ENCODE data around the gene MAGEB4.

The MAGEB4 gene

DNA sequence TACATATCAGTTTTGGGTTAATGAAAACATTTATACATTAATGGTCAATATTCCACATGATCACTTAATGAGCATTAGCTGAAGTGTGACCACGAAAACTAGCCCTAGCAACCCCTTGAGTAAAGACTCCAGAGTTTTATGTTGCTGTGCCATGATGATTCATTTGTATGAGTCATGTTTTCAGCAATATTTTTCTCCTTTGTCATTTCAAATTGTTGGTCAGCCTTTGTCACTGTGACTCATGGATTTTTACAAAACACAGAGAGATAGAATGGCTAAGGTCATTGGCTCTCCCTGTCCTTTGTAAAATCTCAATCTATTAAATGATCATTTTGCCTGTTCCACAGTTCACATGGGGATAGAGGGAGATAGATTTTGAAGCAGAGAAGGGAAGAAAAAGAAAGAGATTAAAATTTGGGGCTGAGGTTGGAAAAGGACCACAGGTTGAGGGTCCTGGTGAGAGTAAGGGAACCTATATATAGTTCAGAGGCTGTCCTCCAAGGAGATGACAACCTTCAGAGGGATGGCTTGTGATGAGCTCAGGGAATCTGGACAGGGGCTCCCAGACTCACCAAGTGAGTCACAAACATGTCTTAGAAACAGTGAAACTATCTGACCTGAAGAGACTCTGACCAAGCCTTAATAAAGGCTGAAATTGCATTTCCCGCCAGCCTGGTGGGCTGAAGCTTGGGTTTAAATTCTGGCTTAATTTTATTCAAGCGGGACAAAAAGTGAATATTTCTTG is 41.8 kb downstream of the MAGEB4 start:
- peak; percentile 77 for DNase-seq (ENCODE audit: low read depth)
